SIG-M5 (cell line): ENCODE data around the gene RAB11FIP4.

ENCODE experiments used
- DNase-seq: peaks from one replicate; lab custom pipeline; 2025; lab: John Stamatoyannopoulos, UW

The RAB11FIP4 gene

DNA sequence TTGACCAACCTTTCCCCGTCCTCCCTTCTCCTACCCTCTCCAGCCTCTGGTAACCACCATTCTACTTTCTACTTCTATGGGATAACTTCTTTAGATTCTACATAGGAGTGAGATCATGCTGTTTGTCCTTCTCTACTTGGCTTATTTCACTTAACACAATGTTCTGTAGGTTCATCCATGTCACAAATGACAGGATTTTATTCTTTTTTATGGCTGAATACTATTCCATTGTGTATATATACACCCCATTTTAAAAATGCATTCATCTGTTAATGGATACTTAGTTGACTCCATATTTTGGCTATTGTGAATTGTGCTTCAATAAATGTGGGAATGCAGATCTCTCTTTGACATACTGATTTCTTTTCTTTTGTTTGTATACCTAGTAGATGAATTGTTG, 115.0 kb downstream of the RAB11FIP4 start:
- no peak for DNase-seq

DNA sequence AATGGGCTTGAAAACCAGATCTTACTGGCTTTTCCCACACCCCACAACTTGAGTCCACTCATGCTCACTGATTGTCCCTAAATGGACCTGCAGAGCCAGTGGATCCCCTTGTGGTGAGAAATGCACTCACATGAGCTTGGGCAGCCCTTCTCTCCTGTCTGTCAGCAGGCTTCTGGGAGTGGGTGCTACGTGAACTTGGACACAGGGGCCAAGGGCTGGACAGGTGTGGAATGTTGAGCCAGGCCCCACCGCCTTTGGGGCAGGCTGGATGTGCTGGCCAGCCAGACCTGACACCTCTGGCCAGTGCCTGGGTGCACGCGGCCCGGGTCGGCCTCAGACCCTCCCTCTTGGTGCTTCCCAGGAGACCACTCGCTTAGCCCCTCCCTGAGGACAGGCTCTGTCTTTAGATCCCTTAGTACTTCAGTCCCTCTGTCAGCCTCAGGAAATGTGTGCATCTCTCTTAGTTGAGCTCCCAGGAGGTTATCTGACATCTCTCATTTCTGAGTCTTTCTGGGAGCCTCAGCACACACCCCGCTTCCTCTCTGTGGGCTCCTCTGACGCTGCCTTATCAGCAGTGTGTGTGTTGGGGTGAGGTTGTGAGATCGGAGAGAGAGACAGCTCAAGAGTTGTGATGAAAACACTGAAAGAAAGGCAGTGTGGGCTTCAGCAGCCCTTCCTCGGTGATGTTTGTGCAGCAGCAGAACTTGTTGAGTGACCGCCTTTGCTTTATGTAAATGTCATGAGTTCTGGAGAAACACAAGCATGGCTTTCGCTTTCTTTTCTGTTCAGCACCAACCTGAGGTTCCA, 117.0 kb downstream of the RAB11FIP4 start:
- no peak for DNase-seq

- DNase-seq = no peak
Observed at GRCh38 chr17:31509095-31509804, 117.8 kb downstream of the RAB11FIP4 start.

- no peak for DNase-seq
Observed at GRCh38 chr17:31509805-31510177, 118.3 kb downstream of the RAB11FIP4 start.

DNA sequence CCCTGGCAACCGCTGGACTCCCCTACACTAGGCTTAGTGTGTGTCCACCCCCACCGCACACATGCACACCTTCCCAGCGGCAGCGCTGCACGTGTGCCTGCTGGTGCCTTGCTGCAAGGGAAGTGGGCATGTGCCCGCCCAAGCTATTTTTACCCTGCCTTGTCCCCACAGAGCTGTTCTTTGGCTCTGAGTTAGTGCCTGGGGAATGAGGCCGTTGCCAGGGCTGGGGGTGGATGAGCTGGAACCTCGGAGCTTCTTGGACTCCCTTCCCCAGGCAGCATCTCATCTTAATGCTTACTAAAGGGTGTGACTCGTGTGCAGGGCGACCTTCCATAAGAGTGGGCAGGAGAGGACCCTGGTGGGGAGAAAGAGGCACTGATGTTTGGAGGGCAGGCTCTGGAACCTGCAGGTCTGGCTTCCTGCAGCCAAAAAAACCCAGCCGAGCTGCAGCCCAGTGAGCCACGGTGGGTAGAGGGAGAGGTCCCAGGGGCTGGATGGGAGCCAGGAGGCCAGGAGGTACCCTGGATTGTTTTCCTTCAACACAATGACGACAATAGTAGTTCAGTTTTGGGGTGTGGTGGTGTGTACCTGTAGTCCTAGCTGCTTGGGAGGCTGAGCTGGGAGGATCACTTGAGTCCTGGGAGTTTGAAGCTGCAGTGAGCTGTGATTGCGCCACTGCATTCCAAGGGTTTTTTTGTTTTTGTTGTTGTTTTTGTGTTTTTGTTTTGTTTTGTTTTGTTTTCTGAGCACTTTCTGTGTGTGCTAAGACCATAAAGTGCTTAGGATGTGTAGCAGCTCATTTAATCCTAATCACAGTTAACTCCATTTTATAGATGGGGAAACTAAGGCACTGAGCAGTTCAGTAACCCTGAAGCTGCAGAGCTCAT, 119.1 kb downstream of the RAB11FIP4 start:
- DNase-seq = no peak

DNA sequence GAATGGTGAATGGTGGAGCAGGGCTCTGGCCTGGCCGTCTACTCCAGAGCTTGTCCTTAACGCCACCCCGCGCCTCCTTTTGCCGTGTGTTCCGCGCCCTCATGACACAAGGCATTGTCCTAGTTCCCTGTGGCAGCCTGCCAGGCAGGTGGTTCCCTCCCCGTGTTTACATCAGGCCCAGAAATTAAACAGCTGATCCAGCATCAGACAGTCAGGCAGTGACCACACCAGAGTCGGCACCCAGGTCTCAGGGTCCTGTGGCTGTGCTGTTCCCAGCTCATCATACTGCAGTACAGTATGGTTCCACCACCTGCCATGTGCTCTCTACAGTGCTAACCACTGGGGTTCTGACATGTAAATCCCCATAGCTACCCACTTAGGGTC, 119.7 kb downstream of the RAB11FIP4 start:
- DNase-seq = no peak

DNA sequence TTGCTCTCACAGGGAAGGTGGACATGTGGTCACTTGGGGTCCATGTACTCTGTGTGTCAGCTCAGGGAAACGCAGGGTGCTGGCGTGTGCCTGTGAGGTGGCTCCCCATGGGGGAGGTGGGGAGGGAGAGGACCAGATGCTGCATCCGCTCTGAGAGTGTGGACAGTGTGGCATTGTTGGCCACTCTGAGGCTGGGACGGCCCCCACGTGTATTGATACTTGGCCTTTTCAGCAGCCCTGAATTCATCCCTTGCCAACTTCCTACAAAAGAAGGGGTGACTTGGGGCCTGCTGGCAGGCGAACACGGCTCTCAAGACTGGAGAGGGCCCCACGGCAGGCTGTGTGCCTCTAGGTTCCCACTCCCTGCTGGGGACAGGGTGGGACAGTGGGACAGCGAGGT, 120.1 kb downstream of the RAB11FIP4 start:
- DNase-seq = no peak

DNA sequence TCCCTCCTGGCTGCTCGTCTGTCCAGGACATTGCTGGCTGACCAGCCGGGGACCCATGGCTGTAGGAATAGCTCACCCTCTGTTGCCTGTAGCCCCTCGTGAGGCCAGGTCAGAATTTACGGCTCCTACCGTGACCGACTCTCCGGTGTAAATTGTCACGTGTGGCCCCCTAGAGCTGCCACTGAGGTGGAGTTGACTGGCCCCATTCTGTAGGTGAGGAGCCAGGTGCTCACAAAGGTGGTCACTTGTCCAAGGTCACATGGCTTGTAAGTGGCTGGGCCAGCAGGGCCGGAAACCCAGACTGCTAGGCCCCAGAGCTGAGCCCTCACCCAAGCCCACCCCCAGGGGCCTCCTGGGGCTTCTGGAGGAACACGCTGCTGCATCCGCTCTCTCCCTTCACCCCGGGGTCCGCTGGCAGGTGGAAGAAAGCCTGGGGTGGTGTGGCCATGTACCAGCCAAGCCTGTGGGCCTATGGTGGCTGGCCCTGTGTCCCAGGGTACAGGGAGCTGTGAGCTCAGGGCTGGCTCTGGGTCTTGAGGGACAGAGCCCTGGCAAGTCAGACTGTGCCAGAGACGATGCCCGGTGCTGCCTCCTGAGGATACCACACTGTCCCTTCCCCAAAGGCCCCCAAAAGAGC, 120.7 kb downstream of the RAB11FIP4 start:
- no peak for DNase-seq

DNA sequence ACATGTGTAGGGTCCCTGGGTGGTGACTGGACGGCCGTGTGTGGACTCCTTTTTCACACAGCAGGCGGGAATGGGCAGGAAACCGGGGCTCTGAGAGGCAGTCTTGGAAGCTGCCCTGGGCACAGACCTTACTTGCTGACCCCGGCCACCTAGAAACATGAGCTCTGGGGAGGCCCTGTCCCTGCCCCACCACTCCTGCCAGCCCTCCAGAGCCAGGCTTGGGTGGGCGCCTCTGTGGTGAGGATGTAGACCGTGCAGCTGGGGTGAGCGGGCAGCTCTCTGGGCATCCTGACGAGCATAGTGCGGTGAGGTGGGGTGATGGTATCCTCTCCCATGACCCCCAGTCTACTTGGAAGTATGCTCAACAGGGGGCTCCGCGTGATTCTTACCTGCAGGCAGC, 121.3 kb downstream of the RAB11FIP4 start:
- DNase-seq = no peak

DNA sequence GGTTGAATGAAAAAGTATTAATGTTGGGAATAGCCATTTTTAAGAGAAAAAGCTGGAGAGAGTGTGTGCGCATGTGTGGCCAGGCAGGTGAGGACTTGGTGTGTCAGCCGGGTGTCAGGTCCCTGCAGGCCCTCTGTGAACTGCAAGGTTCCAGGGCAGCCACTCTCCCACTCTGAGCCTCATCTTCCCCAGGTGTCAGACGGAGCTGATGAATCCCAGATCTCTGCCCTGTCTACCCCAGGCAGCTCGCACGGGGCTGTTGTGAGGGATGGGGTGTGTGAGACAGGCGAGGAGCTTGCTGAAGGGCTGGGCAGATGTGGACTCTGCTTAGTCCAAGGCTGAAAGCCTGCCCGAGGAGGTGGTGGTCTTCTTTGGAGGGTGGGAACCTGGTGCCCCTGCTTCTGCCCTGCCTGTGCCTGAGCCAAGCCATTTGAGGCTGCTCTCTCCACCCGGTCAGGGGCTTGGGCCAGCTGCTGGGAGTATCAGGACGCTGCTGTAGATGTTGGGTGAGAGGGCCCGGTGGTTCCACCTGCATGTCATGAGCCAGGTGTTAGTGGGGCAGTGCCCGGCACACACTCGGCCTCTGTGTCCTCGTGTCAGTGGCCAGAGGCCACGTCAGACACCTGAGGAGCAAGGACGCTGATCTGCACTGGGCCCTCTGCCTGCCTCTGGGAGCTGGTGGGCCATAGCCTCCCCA, 122.4 kb downstream of the RAB11FIP4 start:
- DNase-seq = no peak

DNA sequence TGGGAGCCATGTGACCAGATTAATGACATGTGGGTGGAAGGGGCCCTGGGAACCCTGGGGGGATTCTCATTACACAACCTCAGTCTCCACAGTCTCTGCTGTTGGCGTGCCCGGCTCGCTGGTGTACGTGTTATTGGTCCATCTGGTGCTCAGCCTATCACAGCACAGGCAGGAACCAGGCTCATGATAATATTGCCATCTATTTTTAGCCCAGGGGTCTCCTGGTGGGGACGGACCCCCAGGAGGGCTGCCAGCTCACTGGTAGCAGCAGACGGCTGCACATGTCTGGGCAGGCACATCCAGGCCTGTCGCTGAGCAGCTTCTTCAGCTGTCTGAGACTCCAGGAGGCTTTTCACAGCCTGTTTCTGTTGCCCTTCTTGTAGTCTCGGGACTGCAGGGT, 123.8 kb downstream of the RAB11FIP4 start:
- DNase-seq = no peak

DNA sequence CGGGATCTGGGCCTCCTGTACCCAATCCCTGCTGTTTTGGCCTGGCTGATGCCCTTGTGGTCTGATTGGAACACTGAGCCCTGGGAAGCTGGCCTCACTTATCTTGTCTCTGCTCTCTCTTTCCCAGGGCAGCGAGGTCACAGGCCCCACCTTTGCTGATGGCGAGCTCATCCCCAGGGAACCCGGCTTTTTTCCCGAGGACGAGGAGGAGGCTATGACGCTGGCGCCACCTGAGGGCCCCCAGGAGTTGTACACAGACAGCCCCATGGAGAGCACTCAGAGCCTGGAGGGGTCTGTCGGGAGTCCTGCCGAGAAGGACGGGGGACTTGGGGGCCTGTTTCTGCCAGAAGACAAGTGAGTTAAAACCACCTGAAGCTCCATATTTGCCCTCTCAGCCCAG, 126.0 kb downstream of the RAB11FIP4 start:
- no peak for DNase-seq

GRCh38 chr17:31518478-31518877, 127.0 kb downstream of the RAB11FIP4 start:
- no peak for DNase-seq

DNA sequence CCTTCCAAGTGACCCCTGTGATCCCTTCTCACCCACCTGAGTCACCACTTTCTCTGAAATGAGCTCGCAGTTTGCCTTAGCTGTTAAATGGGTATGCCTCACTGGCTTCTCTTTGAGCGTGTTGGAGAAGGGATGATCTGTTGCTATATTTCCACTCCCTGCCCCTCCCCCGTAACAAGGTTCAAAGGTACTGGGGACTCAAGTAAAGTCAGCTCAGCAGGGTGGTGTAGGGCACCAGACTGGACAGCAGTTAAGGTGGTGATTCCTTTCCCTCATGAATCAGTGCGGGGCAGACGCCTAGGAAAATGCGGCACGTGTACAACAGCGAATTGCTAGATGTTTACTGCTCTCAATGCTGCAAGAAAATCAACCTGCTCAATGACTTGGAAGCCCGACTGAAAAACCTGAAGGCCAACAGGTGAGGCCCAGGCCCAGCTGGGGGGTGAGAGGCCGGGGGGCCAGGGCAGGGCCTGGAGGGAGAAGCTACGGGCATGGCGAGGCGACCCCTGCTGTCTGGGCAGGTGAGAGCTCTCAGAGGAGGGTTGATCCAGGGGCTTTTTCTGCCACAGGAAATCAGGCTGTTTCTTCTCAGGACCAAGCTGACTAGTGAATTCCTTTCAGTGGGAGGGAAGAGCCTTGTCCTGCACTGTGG, 130.3 kb downstream of the RAB11FIP4 start:
- no peak for DNase-seq

DNA sequence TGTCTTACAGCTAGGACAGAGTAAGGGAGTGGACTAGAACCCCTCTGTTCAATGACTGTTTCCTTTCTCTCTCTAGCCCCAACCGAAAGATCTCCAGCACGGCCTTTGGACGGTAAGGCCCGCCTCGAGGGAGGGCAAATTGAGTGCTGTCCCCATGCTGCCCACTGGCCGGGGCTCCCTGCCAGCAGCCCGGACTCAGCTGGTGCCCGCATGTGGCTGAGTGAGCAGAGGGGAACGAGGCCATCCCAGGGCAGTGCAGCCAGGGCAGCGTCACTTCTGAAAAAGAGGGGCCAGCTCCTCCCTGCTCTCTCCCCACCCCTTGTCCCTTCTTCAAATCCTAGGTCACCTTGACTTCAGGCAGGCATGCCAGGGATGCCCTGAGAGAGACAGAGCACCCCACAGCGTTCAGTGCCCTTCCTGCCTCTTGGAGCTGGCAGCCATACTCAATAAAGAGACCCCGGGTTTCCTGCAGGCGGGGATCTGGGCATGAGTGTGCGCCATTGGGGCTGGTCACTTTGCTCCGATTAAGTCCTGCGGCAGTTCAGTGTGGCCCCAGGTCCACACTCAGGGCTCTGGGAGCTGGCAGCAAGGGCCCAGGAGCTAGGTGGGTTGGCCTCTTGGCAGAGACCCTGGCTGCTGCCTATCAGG, 130.9 kb downstream of the RAB11FIP4 start:
- no peak for DNase-seq

DNA sequence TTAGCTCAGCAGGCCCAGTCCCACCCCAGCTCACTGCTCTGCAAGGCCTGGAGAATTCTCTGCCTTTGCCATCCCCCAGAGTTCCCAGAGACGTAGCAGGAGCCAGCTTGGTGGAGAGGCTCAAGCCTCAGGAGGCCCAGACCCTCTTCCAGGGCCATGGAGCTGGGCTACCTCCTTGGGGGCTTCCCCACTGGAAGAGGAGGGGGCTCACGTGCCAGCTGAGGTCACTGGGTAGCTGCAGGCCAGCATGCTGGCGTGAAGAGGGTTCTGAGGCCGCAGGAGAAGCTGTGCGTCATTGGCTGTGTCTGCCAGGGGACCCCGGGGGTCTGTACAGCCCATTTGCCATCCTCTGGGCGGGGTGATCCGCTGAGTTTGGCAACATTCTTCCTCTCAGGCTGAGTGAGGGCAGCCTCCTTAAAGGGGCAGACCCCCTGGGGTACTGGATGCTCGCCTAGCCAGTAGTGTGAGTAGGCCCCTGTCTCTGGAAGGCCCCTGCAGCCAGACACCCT, 131.6 kb downstream of the RAB11FIP4 start:
- no peak for DNase-seq

DNA sequence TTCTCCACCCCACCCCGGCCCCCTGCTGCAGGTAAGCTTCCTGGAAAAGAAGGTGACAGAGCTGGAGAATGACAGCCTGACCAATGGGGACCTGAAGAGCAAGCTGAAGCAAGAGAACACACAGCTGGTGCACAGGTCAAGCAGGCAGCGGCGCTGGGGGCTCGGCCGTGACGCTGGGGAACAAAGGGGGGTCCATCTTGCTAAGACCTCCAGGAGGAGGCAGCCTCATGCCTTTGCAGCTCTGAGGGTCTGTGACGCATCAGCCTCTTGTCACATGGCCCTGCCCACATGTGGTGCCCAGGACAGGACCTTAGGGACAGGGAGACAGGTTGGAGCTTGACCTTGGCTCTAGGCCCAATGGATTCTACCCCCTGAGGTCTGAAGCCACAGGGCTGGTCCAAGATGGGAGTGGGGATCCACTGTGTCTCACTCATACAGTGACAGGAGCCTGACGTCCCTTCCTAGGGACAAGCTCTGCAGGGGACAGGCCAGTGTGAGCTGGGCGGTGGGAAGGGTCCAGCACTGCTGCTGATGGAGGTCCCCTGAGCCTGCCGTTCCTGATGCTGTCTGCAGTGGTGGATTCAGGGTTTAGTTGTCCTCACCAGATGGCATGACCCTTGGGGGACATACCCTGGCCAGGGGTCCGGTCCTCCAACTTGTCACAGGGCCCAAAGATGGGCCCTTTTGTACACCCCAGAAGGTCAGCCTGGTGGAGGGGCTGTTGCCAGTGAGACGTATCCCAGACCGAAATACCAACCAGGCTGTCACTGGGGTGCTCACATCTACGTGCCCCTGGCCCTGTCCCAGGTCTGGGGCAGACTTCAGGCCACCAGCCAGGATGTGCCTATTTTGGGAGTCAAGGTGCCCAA, 132.6 kb downstream of the RAB11FIP4 start:
- DNase-seq = no peak

DNA sequence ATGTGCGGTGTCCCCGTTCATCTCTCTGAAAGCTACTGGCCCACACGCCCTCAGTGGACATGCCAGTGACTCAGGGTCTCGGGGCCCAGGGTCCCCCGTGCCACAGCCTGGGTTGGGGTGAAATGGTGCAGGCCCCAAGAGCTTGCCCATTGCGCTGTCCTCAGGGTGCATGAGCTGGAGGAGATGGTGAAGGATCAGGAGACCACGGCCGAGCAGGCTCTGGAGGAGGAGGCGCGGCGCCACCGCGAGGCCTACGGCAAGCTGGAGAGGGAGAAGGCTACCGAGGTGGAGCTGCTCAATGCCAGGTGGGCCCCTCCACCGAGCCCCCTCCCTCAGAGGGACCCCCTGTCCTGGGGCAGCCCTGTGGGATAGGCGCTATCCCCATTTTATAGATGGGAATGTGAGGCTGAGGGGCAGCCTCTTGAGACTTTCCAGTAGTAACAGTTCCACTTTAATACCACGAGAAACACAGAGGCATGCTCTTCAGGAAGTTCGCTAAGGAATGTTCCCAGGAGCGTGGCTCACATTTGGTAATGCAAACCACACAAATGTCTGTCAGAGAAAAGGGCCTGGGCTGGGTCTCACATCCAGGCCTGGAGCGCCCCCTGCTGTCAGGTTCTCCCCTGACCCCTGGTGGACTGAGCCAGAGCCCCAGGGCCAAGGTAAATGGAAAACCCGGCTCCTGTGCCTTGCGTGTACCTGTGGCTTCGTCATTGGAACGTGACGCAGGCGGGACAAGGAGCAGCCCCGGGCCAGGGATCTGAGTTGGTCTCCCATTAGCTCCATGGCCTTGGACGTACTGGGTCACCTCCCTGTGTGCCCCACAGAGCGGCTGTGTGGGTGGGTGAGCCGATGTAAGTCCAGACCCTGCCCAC, 133.7 kb downstream of the RAB11FIP4 start:
- DNase-seq = peak; percentile 20
